ENCODE measurements around the gene ZDHHC17. TPM values are rescaled to one million over a fixed set of nuclear protein-coding genes. Genes with fewer than 3 reads are reported as not detected.

The ZDHHC17 gene
- total RNA-seq, 1 donor from 2014 or later, result 42.5 TPM

DNA sequence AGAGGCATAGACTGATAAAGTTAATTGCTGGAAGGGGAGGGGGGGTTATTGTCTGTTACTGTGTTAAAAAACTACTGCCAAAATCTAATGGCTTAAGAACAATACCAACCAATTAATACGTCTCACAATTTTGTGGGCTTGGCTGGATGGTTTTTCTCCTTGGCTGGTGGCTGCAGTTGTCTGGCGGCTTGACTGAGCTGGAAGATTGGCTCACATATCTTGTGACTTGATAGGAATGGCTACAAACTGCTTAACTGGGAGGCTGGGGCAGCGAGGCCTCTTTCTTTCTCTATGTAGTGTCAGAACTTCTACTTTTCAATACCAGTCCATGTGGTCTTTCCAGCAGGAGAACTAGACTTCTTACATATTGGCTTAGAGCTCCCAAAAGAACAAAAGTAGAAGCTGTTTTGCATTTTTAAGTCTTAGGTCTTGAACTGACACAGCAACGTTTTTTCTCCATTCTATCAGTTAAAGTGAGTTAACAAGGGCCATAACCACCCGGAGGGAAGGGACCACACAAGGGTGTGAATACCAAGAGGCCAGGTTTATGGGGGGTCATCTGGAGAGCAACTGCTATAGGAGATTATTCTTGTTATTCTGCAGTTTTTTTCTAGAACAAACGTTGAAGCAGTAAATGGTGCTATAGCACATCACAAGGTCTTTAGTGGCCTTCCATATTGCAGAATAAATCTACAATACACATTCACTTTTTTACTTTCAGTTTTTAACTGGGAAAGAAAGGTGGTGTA lies 46.9 kb downstream of the ZDHHC17 start:
- no peak overlapping the region for H3K4me3 Mint-ChIP-seq

DNA sequence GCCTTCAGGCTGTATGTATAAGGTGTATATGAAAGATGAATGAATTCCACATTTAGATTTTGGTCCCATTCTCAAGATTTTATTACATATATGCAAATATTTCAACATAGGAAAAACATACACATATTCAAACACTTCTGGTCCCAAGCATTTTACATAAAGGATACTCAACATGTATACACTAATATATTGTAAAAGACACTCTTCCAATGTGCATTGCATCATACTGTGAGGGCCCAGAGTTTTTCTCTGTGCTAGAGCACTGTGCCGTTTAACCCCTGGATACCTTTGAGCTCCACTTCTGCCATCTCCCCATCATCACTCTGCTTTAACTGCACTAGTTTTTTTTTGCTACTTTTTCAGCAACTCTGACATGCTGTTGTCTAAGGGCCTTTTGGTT lies 48.1 kb downstream of the ZDHHC17 start:
- no peaks in the 10 kb centered on the region for H3K4me1 Mint-ChIP-seq (ENCODE audit: unreplicated experiment)
- no peak for DNase-seq (ENCODE audit: extremely low spot score, unreplicated experiment)
- H3K36me3 Mint-ChIP-seq, result peaks cover 7% of the 10 kb centered on the region
- H3K27me3 Mint-ChIP-seq, result no peaks in the 10 kb centered on the region
- TF ChIP-seq, protein P1, sequence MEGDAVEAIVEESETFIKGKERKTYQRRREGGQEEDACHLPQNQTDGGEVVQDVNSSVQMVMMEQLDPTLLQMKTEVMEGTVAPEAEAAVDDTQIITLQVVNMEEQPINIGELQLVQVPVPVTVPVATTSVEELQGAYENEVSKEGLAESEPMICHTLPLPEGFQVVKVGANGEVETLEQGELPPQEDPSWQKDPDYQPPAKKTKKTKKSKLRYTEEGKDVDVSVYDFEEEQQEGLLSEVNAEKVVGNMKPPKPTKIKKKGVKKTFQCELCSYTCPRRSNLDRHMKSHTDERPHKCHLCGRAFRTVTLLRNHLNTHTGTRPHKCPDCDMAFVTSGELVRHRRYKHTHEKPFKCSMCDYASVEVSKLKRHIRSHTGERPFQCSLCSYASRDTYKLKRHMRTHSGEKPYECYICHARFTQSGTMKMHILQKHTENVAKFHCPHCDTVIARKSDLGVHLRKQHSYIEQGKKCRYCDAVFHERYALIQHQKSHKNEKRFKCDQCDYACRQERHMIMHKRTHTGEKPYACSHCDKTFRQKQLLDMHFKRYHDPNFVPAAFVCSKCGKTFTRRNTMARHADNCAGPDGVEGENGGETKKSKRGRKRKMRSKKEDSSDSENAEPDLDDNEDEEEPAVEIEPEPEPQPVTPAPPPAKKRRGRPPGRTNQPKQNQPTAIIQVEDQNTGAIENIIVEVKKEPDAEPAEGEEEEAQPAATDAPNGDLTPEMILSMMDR (conservative IDR thresholded peaks at IDR 0.05), result no peak
- no peak overlapping the region for H3K27ac Mint-ChIP-seq
- H3K9me3 Mint-ChIP-seq, result no peaks in the 10 kb centered on the region
- no peak overlapping the region for H3K4me3 Mint-ChIP-seq

More for the DNA sequence above, 46.9 kb downstream of the ZDHHC17 start:
- Mint-ChIP-seq H3K4me1 (ENCODE audit: unreplicated experiment) (no peaks in the 10 kb centered on the region), H3K27me3 (no peaks in the 10 kb centered on the region), H3K27ac (no peak overlapping the region), H3K9me3 (no peaks in the 10 kb centered on the region), H3K36me3 (peaks cover 7% of the 10 kb centered on the region)
- DNase-seq (ENCODE audit: extremely low spot score, unreplicated experiment), result no peak
- TF ChIP-seq, protein P1 (conservative IDR thresholded peaks at IDR 0.05), result no peak

DNA sequence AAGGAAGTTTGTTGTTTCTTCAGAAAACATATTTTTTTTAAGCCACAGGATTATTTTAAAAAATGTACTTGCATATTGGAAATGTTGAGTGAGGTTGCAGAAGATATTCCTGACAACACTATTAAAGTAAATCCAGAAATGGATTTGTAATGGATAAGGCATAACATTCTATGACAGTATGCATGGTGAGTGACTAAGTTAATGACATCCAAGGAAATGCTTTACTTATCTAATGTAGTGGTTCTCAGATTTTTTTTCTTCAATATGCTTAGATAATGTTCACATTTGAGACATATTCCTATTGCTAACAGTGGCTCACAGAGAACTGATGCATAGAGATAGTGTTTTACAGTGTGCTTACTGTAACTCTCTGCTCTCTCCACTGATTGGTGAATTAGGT lies 49.4 kb downstream of the ZDHHC17 start:
- TF ChIP-seq, protein P1 (conservative IDR thresholded peaks at IDR 0.05), result no peak
- DNase-seq (ENCODE audit: extremely low spot score, unreplicated experiment), result no peak
- H3K27ac Mint-ChIP-seq, result no peak overlapping the region
- H3K4me1 Mint-ChIP-seq (ENCODE audit: unreplicated experiment), result no peaks in the 10 kb centered on the region
- peaks cover 7% of the 10 kb centered on the region for H3K36me3 Mint-ChIP-seq
- no peaks in the 10 kb centered on the region for H3K27me3 Mint-ChIP-seq
- H3K9me3 Mint-ChIP-seq, result no peaks in the 10 kb centered on the region
- no peak overlapping the region for H3K4me3 Mint-ChIP-seq

DNA sequence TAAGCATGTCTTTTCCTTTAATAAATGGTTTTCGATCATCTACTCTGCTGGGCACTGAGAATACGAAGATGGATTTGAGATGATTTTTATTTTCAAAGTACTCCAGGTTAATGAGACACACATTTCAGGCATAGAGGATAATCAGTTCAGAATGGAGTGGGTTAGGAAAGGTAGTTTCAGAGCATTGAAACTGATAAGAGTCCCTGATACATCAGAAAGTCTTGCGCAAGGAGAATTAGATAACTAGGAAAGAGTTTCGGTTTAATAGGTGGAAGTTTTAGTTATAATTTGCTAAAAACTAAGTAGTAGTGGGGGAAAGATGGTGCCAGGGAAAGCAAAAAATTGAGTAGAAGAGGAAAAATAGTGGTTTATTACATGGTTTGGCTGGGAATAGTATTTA lies 50.1 kb downstream of the ZDHHC17 start:
- no peak for DNase-seq (ENCODE audit: extremely low spot score, unreplicated experiment)
- Mint-ChIP-seq H3K27me3 (no peaks in the 10 kb centered on the region), H3K4me1 (ENCODE audit: unreplicated experiment) (no peaks in the 10 kb centered on the region), H3K9me3 (no peaks in the 10 kb centered on the region), H3K36me3 (peaks cover 7% of the 10 kb centered on the region), H3K27ac (no peak overlapping the region), H3K4me3 (no peak overlapping the region)
- TF ChIP-seq, protein P1 (conservative IDR thresholded peaks at IDR 0.05), result no peak

DNA sequence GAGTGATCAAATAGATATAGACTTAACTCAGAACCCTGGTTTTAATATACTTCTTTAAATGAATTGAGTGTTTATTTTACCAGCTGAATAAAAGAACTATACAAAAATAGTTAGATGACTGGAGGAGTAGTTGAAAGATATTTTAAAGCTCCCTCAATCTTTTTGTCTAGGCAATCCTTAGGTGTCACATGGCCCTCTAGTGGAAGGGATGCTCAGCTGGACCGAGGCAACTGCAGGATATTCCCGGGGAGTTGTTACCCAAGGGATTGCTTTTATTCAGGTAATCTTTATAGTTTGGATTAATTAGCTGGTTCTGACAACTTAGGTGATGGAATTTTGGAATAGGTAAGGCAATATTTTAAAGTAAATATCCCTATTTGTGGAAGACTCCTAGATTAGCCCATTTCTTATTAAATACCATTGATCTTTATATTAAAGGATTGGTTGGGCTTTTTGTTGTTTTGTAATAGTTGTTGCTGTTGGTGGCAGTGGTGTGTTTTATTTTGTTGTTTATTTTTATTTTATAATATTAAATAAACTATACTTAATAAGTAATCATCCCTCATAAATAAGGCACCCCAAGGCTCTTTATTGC lies 57.1 kb downstream of the ZDHHC17 start:
- TF ChIP-seq, protein P1 (conservative IDR thresholded peaks at IDR 0.05), result peak; percentile 76

More for the DNA sequence above, 57.1 kb downstream of the ZDHHC17 start:
- no peaks in the 10 kb centered on the region for H3K9me3 Mint-ChIP-seq
- H3K27ac Mint-ChIP-seq, result no peak overlapping the region
- no peaks in the 10 kb centered on the region for H3K36me3 Mint-ChIP-seq
- H3K4me3 Mint-ChIP-seq, result no peak overlapping the region
- H3K27me3 Mint-ChIP-seq, result no peaks in the 10 kb centered on the region
- no peaks in the 10 kb centered on the region for H3K4me1 Mint-ChIP-seq (ENCODE audit: unreplicated experiment)
- no peak for DNase-seq (ENCODE audit: extremely low spot score, unreplicated experiment)
